LNCaP clone FGC (cell line): ENCODE results near the gene SLC5A6.

Source experiments
- DNase-seq: peaks from one replicate; pipeline ENCODE4 v3.0.0-alpha.2; 2011; ENCODE audit warnings: low read depth
- H3K4me3 ChIP-seq: 2 replicates; pipeline ENCODE4 v1.5.1; 2011; ENCODE audit warnings: mild to moderate bottlenecking, low read depth, low read length, control low read depth
- CTCF ChIP-seq: IDR thresholded peaks from 2 replicates; pipeline ENCODE4 v1.5.1; 2012; ENCODE audit warnings: mild to moderate bottlenecking; ENCODE audit not compliant: control insufficient read depth, insufficient read depth; ENCODE audit errors: extremely low read depth

Gene SLC5A6

GRCh38 chr2:27237341-27237945, 25.4 kb upstream of the SLC5A6 start:
- TF ChIP-seq CTCF, result no peak
- no peak for DNase-seq

DNA sequence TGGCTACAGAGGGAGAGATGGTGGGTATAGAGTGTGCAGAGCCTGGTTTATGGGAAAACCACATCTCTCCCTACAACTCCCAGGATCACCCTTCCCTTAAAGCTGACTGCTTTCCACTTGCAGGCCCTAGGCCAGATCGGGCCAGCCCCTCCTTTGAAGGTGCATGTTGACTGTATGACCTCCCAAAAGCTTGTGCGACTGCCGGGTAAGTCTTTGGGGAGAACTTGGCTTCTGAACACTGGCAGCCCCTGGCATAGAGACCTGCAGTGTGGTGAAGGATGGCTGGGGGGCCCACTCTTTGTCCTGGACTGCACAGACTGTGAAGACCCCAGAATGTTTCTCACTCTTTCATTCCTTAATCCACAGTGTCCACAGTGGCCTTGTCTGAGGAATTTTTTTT, 24.6 kb upstream of the SLC5A6 start:
- DNase-seq, result no peak
- no peak overlapping the region for H3K4me3 ChIP-seq
- TF ChIP-seq CTCF, result no peak

More at GRCh38 chr2:27237341-27237945, 25.4 kb upstream of the SLC5A6 start:
- H3K4me3 ChIP-seq, result no peak overlapping the region

GRCh38 chr2:27236136-27236535, 24.1 kb upstream of the SLC5A6 start:
- DNase-seq, result no peak
- no peak for TF ChIP-seq CTCF
- H3K4me3 ChIP-seq, result no peak overlapping the region

GRCh38 chr2:27233341-27233740, 21.3 kb upstream of the SLC5A6 start:
- DNase-seq, result no peak
- H3K4me3 ChIP-seq, result no peak overlapping the region
- TF ChIP-seq CTCF, result no peak

GRCh38 chr2:27231921-27232320, 19.9 kb upstream of the SLC5A6 start:
- TF ChIP-seq CTCF, result no peak
- no peak for DNase-seq
- no peak overlapping the region for H3K4me3 ChIP-seq

DNA sequence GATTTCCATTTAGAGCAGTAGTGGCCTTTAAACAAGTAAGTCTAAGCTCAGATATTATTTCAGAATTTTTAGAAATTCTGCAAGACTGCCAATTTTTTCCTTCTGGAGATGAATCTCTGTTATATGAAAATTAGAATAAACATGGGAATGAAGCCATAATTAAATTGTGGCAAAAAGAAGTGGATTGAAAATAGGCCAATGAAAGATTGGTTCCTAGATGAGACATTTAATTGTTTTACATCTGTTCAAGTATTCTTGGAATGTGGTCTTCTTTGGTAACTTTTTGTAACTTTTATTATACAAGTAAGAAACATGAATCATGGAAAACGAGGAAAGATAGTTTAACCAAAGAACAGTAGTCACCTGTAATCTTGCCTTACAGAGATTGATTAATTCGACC, 15.4 kb upstream of the SLC5A6 start:
- H3K4me3 ChIP-seq, result no peak overlapping the region
- DNase-seq, result no peak
- TF ChIP-seq CTCF, result no peak

GRCh38 chr2:27225526-27225925, 13.5 kb upstream of the SLC5A6 start:
- no peak for DNase-seq
- TF ChIP-seq CTCF, result no peak
- no peak overlapping the region for H3K4me3 ChIP-seq
